IPS-NIHi7 (cell line): ENCODE results near the gene NPFF.

Experiments
- DNase-seq: peaks from one replicate; pipeline ENCODE4 v3.0.0; 2012; ENCODE audit warnings: mixed read lengths; ENCODE audit errors: extremely low spot score

Gene NPFF

GRCh38 chr12:53476769-53477209 lies 30.5 kb downstream of the NPFF start:
- DNase-seq: peak; percentile 44

- no peak for DNase-seq
Observed at GRCh38 chr12:53474819-53475218, 32.5 kb downstream of the NPFF start.

GRCh38 chr12:53474077-53474476 lies 33.2 kb downstream of the NPFF start:
- no peak for DNase-seq

- no peak for DNase-seq
Observed at GRCh38 chr12:53472056-53472582, 35.2 kb downstream of the NPFF start.

- no peak for DNase-seq
Observed at GRCh38 chr12:53468282-53468681, 39.0 kb downstream of the NPFF start.

GRCh38 chr12:53467880-53468279 lies 39.4 kb downstream of the NPFF start:
- DNase-seq: no peak

- no peak for DNase-seq
Observed at GRCh38 chr12:53467082-53467481, 40.2 kb downstream of the NPFF start.

GRCh38 chr12:53466640-53467039 lies 40.6 kb downstream of the NPFF start:
- no peak for DNase-seq

GRCh38 chr12:53465679-53466078 lies 41.6 kb downstream of the NPFF start:
- no peak for DNase-seq

GRCh38 chr12:53464685-53465418 lies 42.4 kb downstream of the NPFF start:
- no peak for DNase-seq

- DNase-seq: no peak
Observed at GRCh38 chr12:53463802-53464560, 43.3 kb downstream of the NPFF start.

- DNase-seq: no peak
Observed at GRCh38 chr12:53462935-53463334, 44.3 kb downstream of the NPFF start.

- no peak for DNase-seq
Observed at GRCh38 chr12:53461591-53461990, 45.7 kb downstream of the NPFF start.

- DNase-seq: no peak
Observed at GRCh38 chr12:53461059-53461458, 46.2 kb downstream of the NPFF start.

GRCh38 chr12:53459097-53459496 lies 48.2 kb downstream of the NPFF start:
- DNase-seq: no peak
